Measurements from ENCODE around the gene ESYT1. TPM values are rescaled to one million over a fixed set of nuclear protein-coding genes. Genes with fewer than 3 reads are reported as not detected.

Gene ESYT1
- total RNA-seq (2014; rRNA removed; shearing (Covaris generic); ENCODE audit: low replicate concordance): 155 and 163 TPM in 2 replicates

- in situ Hi-C loops (cut with HindIII; ENCODE audit: low pct_unique_long_range_greater_than_20kb, low sequenced_read_pairs): no loop called here
- DNase-seq (ENCODE audit: low read depth): peak; percentile 100
These were observed at the start of gene ESYT1 for GRCh38 chr12:56127888-56128669. Gene ESYT1 (plus strand): TSS chr12:56128267. CDS start chr12:56128320, 53 bp downstream.

GRCh38 chr12:56078427-56078826 is 49.6 kb upstream of the ESYT1 start:
- DNase-seq (ENCODE audit: low read depth): no peak
- in situ Hi-C loops (cut with HindIII; ENCODE audit: low pct_unique_long_range_greater_than_20kb, low sequenced_read_pairs): no loop called here

- peak; percentile 92 for DNase-seq (ENCODE audit: low read depth)
- in situ Hi-C loops (cut with HindIII; ENCODE audit: low pct_unique_long_range_greater_than_20kb, low sequenced_read_pairs): no loop called here
These were observed 48.9 kb upstream of the ESYT1 start for GRCh38 chr12:56078931-56079722.

- peak; percentile 93 for DNase-seq (ENCODE audit: low read depth)
- in situ Hi-C loops (cut with HindIII; ENCODE audit: low pct_unique_long_range_greater_than_20kb, low sequenced_read_pairs): no loop called here
These were observed 48.1 kb upstream of the ESYT1 start, which contains the start of gene ERBB3 for GRCh38 chr12:56079723-56080555. Gene ERBB3 (plus strand): TSS chr12:56080165. CDS start chr12:56080301, 136 bp downstream.

- in situ Hi-C loops (cut with HindIII; ENCODE audit: low pct_unique_long_range_greater_than_20kb, low sequenced_read_pairs): no loop called here
- DNase-seq (ENCODE audit: low read depth): no peak
These were observed 47.4 kb upstream of the ESYT1 start for GRCh38 chr12:56080556-56081138.

- DNase-seq (ENCODE audit: low read depth): no peak
These were observed 46.4 kb upstream of the ESYT1 start for GRCh38 chr12:56081393-56082347.

GRCh38 chr12:56082382-56082781 is 45.7 kb upstream of the ESYT1 start:
- in situ Hi-C loops (cut with HindIII; ENCODE audit: low pct_unique_long_range_greater_than_20kb, low sequenced_read_pairs): no loop called here

More at GRCh38 chr12:56081393-56082347, 46.4 kb upstream of the ESYT1 start:
- in situ Hi-C loops (cut with HindIII; ENCODE audit: low pct_unique_long_range_greater_than_20kb, low sequenced_read_pairs): no loop called here

GRCh38 chr12:56082967-56083366 is 45.1 kb upstream of the ESYT1 start:
- DNase-seq (ENCODE audit: low read depth): no peak
- in situ Hi-C loops (cut with HindIII; ENCODE audit: low pct_unique_long_range_greater_than_20kb, low sequenced_read_pairs): no loop called here

More at GRCh38 chr12:56082382-56082781, 45.7 kb upstream of the ESYT1 start:
- DNase-seq (ENCODE audit: low read depth): no peak

GRCh38 chr12:56084958-56085543 is 43.0 kb upstream of the ESYT1 start:
- DNase-seq (ENCODE audit: low read depth): no peak
- in situ Hi-C loops (cut with HindIII; ENCODE audit: low pct_unique_long_range_greater_than_20kb, low sequenced_read_pairs): no loop called here

- in situ Hi-C loops (cut with HindIII; ENCODE audit: low pct_unique_long_range_greater_than_20kb, low sequenced_read_pairs): no loop called here
- peak; percentile 16 for DNase-seq (ENCODE audit: low read depth)
These were observed 42.0 kb upstream of the ESYT1 start for GRCh38 chr12:56086096-56086495.

GRCh38 chr12:56086608-56087007 is 41.5 kb upstream of the ESYT1 start:
- in situ Hi-C loops (cut with HindIII; ENCODE audit: low pct_unique_long_range_greater_than_20kb, low sequenced_read_pairs): no loop called here

GRCh38 chr12:56087220-56087619 is 40.8 kb upstream of the ESYT1 start:
- in situ Hi-C loops (cut with HindIII; ENCODE audit: low pct_unique_long_range_greater_than_20kb, low sequenced_read_pairs): no loop called here
- DNase-seq (ENCODE audit: low read depth): no peak

More at GRCh38 chr12:56086608-56087007, 41.5 kb upstream of the ESYT1 start:
- DNase-seq (ENCODE audit: low read depth): no peak

- in situ Hi-C loops (cut with HindIII; ENCODE audit: low pct_unique_long_range_greater_than_20kb, low sequenced_read_pairs): no loop called here
- DNase-seq (ENCODE audit: low read depth): no peak
These were observed 30.3 kb upstream of the ESYT1 start for GRCh38 chr12:56097738-56098137.

- in situ Hi-C loops (cut with HindIII; ENCODE audit: low pct_unique_long_range_greater_than_20kb, low sequenced_read_pairs): no loop called here
- no peak for DNase-seq (ENCODE audit: low read depth)
These were observed 29.5 kb upstream of the ESYT1 start for GRCh38 chr12:56098592-56098991.

GRCh38 chr12:56099787-56100186 is 28.3 kb upstream of the ESYT1 start:
- DNase-seq (ENCODE audit: low read depth): no peak
- in situ Hi-C loops (cut with HindIII; ENCODE audit: low pct_unique_long_range_greater_than_20kb, low sequenced_read_pairs): no loop called here

GRCh38 chr12:56101045-56101444 is 27.0 kb upstream of the ESYT1 start:
- DNase-seq (ENCODE audit: low read depth): no peak
- in situ Hi-C loops (cut with HindIII; ENCODE audit: low pct_unique_long_range_greater_than_20kb, low sequenced_read_pairs): no loop called here

GRCh38 chr12:56102683-56103065 is 25.4 kb upstream of the ESYT1 start:
- in situ Hi-C loops (cut with HindIII; ENCODE audit: low pct_unique_long_range_greater_than_20kb, low sequenced_read_pairs): no loop called here
- no peak for DNase-seq (ENCODE audit: low read depth)

All from Caki2 (cell line).